HG02610 (cell line): ENCODE data around the gene NPC1L1.
"Not testable (repeated sequence)": the region's sequence is repeated elsewhere in the genome, so short reads cannot be mapped to it uniquely, and the experiment has no call there.

Source experiments
- ATAC-seq: cut with Tn5 transposase; IDR thresholded peaks from one replicate; pipeline ENCODE4 v1.9.1; 2021; ENCODE audit warnings: mild to moderate bottlenecking, moderate library complexity; ENCODE audit not compliant: unreplicated experiment

NPC1L1 gene

DNA sequence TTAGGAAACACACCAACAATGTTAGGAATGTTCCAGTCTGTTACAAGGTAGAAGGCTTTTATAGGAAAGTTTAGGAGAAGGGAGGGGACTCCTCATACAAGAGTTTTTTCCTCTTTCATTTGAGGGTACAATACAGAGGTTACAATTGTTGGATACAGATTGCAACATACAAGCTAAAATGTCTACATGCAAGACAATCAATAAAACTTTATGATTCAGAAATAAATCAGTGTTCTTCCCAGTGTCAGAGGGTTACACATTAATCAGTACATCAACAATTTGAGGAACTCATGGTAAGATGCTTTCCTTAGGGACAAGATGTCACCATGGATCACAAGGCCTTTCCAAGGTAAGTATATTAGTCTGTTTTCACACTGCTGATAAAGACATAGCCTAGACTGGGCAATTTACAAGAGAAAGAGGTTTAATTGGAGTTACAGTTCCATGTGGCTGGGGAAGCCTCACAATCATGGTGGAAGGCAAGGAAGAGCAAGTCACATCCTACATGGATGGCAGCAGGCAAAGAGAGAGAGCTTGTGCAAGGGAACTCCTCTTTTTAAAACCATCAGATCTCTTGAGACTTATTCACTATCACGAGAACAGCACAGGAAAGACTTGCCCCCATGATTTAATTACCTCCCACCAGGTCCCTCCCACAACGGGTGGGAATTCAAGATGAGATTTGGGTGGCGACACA lies 34.4 kb downstream of the NPC1L1 start:
- ATAC-seq, result not testable (repeated sequence)

DNA sequence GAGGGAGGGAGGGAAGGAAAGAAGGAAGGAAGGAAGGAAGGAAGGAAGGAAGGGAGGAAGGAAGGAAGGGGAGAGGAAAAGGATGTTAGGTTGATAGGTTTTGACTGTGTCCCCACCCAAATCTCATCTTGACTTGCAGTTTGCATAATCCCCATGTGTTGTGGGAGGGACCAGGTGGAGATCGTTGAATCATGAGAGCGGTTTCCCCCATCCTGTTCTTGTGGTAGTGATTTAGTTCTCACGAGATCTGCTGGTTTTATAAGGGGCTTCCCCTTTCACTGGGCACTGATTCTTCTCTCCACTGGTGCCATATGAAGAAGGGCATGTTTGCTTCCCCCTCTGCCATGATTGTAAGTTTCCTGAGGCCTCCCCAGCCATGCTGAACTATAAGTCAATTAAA lies 35.5 kb downstream of the NPC1L1 start:
- ATAC-seq, result no peak

- no peak for ATAC-seq
Observed at GRCh38 chr7:44498230-44498954, 42.7 kb downstream of the NPC1L1 start.

DNA sequence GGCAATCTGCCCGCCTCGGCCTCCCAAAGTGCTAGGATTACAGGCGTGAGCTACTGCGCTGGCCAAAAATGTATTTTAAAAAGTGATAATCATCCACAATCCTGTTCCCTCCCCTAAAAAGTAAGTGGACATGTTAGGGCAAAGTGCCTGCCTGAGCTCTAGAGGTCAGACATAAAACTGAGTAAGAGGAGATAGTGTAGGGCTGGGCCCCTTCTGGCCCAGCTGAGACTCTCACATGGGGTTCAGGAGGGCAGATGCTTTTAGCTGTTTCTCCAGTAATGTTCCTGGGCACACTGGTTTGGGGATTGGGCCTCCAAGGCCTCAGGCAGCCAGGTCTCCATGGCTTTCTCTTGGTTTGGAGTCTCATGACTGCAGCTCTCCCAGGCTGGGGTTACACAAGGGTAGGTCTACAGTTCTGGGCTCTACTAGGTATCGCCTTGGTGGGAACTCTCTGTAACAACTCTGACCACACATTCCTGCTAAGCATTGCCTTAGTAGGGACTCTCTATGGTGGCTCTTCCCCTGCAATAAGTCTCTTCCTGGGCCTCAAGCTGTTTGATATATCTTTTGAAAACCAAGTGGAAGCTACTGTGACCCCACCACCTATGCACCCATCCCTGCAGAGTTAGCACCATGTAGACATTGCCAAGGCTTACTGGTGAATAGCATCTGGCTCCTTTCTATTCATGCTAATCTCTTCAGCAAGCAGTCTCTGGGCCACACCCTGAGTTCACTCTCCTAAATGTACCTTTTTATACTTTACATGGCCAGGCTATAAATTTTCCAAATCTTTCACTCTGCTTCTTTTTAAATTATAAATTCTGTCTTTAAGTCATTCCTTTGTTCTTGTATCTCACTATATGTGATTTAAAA lies 43.7 kb downstream of the NPC1L1 start:
- no peak for ATAC-seq

GRCh38 chr7:44496385-44496784 lies 44.7 kb downstream of the NPC1L1 start:
- no peak for ATAC-seq

- no peak for ATAC-seq
Observed at GRCh38 chr7:44494960-44495359, 46.2 kb downstream of the NPC1L1 start.

- ATAC-seq, result no peak
Observed at GRCh38 chr7:44491229-44491628, 49.9 kb downstream of the NPC1L1 start.

GRCh38 chr7:44490351-44491200 lies 50.6 kb downstream of the NPC1L1 start, which contains the start of gene NUDCD3:
Gene NUDCD3, minus strand, starts transcription at chr7:44490658. Its CDS starts 58 bp downstream, at chr7:44490600.
- peak; percentile 88 for ATAC-seq

DNA sequence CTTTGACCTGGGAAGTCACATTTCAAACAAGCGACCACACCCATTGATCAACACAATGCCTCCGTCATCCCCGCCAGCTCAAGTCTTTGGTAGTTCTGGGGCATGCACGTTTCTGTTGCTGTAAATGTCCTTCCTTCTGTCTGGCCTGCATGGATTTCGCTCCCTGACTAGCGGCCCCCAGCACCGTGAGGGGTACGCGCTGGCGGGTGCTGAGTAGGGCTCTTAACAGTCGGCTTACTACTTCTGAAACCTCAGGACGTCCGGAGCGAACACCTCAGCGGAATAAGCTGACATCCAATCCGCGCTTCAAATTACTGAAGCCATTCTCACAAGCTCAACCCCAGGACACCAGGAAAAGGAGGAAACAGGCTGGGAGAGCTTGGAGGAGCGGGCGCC lies 51.2 kb downstream of the NPC1L1 start:
- ATAC-seq, result peak; percentile 22

DNA sequence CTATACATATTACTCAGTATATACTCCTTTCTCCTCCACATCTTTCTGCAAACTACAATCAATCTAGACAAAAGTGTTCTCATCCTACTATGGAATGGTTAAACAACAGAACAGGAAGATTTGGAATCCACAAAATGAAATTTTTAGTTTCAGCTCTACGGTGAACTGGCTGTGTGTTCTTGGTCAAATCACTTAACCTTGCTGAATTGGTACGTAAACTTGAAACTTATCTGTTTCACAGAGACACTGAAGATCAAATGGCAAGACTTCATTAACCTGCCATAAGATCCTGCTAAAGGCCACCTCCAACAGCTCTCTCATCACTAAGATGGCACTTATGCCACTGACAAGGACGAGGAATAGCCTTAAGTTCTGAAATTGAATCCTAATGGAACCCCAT lies 52.2 kb downstream of the NPC1L1 start:
- no peak for ATAC-seq

DNA sequence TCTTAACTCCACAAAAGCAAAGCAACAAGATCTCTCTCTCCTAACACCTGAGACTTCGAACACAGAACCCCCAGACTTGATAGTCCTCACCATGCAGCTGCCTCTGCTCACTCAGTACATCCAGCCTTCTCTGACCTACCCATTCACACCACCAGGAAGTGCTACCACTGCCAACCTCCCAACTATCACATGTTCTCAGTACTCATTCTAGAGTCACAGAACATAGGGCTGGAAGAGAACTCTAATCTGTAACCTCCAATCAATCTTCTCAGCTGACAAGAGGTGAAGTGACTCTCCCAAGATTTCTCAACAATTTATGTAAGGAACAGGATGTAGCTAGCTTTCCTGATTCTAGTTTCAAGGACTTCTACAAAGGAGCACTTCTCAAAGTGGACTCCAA lies 54.4 kb downstream of the NPC1L1 start:
- ATAC-seq, result no peak

DNA sequence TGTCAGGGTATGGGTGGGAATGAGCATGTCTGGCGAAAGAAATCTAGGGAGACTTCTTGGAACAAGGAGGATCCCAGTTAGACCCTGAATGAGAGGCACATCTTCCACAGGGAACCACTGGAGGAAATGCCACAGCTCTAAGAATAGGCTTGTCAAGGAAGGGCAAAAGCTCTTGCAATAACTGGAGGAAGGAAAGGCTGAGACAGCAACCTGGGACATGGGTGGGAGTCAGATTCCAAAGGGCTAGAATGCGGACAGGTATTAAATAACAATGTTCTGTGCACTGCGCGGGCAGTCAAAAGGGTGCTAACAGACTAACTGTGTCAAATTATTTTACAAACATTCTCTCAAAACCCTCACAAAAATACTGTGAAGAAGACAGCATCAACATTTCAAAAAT lies 55.1 kb downstream of the NPC1L1 start:
- no peak for ATAC-seq

DNA sequence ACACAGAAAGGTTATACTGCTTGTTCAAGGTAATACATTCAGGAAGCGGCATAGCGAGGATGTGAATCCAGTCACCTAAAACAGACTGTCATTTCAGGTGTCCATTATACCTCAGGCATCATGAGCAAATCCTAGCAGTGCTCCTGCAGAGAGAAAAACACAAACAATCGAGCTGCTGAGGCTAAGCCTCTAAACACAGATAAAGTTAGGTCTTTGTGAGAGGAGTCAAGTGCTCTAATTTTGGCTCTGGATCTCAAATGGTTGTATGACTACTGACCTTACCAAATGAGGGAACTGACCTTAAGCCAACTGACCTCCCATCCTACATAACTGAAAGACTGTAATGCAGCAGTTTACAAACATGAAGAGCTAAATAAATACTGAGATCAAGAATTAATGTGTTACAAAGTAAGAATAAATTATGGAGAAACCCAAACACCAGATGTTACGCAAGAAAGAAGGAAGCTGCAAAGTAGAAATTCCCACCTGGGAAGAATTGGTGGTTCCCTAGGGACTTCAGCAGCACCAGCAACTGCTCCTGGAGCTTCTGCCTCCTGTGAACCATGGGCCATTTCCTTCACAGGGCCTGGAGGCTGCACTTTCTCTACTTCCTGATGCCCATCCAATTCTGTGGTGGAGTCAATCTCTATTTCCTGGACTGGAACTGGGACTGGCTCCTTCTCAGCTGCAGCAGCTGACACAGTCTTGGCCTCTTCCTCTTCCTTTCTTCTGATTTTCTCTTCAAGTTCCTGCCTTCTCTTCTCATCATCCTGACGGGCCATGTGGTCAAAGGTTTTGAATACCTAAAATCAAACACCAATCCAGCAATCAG lies 56.4 kb downstream of the NPC1L1 start:
- no peak for ATAC-seq

DNA sequence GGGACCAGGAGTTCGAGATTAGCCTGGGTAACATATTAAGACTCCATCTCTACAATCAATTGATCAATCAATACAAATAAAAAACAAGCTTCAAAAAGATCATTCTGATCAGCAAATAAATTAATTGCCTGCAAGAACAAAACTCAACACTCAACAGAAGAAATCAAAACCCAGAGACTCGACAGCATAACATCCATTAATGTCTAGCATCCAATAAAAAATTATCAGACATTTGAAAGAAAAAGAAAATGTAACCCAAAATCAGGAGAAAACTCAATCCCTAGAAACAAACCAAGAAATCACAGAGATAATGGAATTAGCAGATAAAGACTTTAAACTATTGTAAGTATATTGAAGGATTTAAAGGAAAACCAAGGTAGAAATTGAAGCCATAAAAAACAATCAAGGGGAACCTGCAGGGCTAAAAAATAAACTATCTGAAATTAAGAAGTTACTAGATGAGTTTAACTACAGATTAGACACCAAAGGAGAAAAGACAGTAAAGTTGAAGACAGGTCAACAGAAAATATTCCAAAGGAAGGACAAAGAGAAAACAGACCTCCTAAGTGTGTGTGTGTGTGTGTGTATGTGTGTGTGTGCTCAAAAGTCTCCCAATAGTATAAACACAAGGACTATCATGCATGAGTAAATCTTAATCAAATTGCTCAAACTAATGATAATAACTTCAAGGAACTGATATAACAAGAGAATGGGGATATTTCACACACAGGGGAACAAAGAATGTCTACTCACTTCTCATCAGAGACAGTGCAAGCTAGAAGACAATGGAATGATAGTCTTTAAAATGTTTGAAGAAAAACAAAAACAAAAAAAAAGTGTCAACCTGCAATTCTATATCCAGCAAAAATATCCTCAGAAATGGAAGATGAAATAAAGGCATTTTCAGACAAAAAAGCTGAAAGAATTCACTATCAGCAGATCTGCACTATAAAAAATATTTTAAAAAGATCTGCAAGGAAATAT lies 58.3 kb downstream of the NPC1L1 start:
- ATAC-seq, result no peak

DNA sequence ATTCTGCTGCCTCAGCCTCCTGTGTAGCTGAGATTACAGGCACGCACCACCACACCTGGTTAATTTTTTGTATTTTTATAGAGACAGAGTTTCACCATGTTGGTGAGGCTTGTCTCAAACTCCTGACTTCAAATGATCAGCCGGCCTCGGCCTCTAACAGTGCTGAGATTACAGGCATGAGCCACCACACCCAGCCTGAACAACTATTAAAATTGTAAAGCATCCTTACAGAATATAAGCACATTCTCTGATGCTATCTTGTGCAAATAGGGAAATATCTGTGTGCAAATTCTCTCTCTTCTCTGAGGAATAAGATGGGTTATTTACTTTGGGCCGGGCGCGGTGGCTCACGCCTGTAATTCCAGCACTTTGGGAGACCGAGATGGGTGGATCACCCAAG lies 63.2 kb downstream of the NPC1L1 start:
- ATAC-seq, result no peak

- ATAC-seq, result peak; percentile 75
Observed at GRCh38 chr7:44477063-44477830, 63.9 kb downstream of the NPC1L1 start.

GRCh38 chr7:44476313-44476712 lies 64.8 kb downstream of the NPC1L1 start:
- ATAC-seq, result no peak

GRCh38 chr7:44473295-44473694 lies 67.8 kb downstream of the NPC1L1 start:
- no peak for ATAC-seq
